Trophoblast cell (in vitro differentiated cells and primary cell): ENCODE data around the gene GGA1.

Source experiments
- DNase-seq, 2 donors: peaks; one replicate each; pipeline ENCODE4 v3.0.0-alpha.2; 2016
- H2AFZ ChIP-seq: 2 replicates; pipeline ENCODE4 v1.6.1; 2013; ENCODE audit warnings: low read length, moderate library complexity, mild to moderate bottlenecking; ENCODE audit not compliant: insufficient read depth, poor library complexity
- H2AK5ac ChIP-seq: 2 replicates; pipeline ENCODE4 v1.6.1; 2013; ENCODE audit warnings: mild to moderate bottlenecking, low read length
- H2BK120ac ChIP-seq: 2 replicates; pipeline ENCODE4 v1.6.1; 2013; ENCODE audit warnings: low read length, mild to moderate bottlenecking, moderate library complexity; ENCODE audit not compliant: insufficient read depth, poor library complexity
- H2BK12ac ChIP-seq: 2 replicates; pipeline ENCODE4 v1.6.1; 2013; ENCODE audit warnings: mild to moderate bottlenecking, low read length, moderate library complexity
- H2BK5ac ChIP-seq: 2 replicates; pipeline ENCODE4 v1.6.1; 2013; ENCODE audit warnings: low read length, low read depth, moderate library complexity, mild to moderate bottlenecking; ENCODE audit not compliant: poor library complexity
- H3K14ac ChIP-seq: 2 replicates; pipeline ENCODE4 v1.6.1; 2013; ENCODE audit warnings: mild to moderate bottlenecking, low read length
- H3K18ac ChIP-seq: 2 replicates; pipeline ENCODE4 v1.6.1; 2013; ENCODE audit warnings: mild to moderate bottlenecking, low read length
- H3K23ac ChIP-seq: 2 replicates; pipeline ENCODE4 v1.6.1; 2013; ENCODE audit warnings: low read length
- H3K27ac ChIP-seq: 2 replicates; pipeline ENCODE4 v1.5.1; 2013; ENCODE audit warnings: low read depth, mild to moderate bottlenecking, inconsistent platforms, low read length, moderate library complexity
- H3K27me3 ChIP-seq: 2 replicates; pipeline ENCODE4 v1.6.1; 2013; ENCODE audit warnings: inconsistent platforms, mild to moderate bottlenecking, low read length, moderate library complexity; ENCODE audit not compliant: insufficient read depth
- H3K36me3 ChIP-seq, 2 experiments: 1 replicate in 1 of 2; 2 replicates in 1 of 2; pipeline ENCODE4 v1.6.1; 2013; ENCODE audit warnings: low read length in 2 of 2, mild to moderate bottlenecking in 2 of 2, moderate library complexity in 1 of 2; ENCODE audit not compliant: insufficient read depth in 2 of 2, control insufficient read depth in 1 of 2
- H3K4ac ChIP-seq: 2 replicates; pipeline ENCODE4 v1.6.1; 2013; ENCODE audit warnings: low read depth, mild to moderate bottlenecking, low read length, moderate library complexity
- H3K4me1 ChIP-seq, 2 experiments: 1 replicate in 1 of 2; 2 replicates in 1 of 2; pipeline ENCODE4 v1.6.1; 2013; ENCODE audit warnings: low read length in 2 of 2, mild to moderate bottlenecking in 2 of 2, moderate library complexity in 1 of 2; ENCODE audit not compliant: insufficient read depth in 2 of 2, control insufficient read depth in 1 of 2
- H3K4me2 ChIP-seq: 2 replicates; pipeline ENCODE4 v1.6.1; 2013; ENCODE audit warnings: inconsistent platforms, mild to moderate bottlenecking, low read length, moderate library complexity
- H3K4me3 ChIP-seq: 2 replicates; pipeline ENCODE4 v1.5.1; 2013; ENCODE audit warnings: mild to moderate bottlenecking, low read depth, low read length, inconsistent platforms
- H3K79me1 ChIP-seq: one replicate; pipeline ENCODE4 v1.6.1; 2013; ENCODE audit warnings: low read length
- H3K79me2 ChIP-seq: 2 replicates; pipeline ENCODE4 v1.6.1; 2013; ENCODE audit warnings: low read length, mild to moderate bottlenecking; ENCODE audit not compliant: control insufficient read depth, insufficient read depth, poor library complexity
- H3K9ac ChIP-seq: 2 replicates; pipeline ENCODE4 v1.6.1; 2013; ENCODE audit warnings: mild to moderate bottlenecking, low read length
- H3K9me3 ChIP-seq: 2 replicates; pipeline ENCODE4 v1.6.1; 2013; ENCODE audit warnings: low read depth, mild to moderate bottlenecking, control low read depth, inconsistent platforms, low read length; ENCODE audit not compliant: insufficient read depth
- H4K12ac ChIP-seq: 2 replicates; pipeline ENCODE4 v1.6.1; 2013; ENCODE audit warnings: low read depth, mild to moderate bottlenecking, low read length, moderate library complexity
- H4K8ac ChIP-seq: 2 replicates; pipeline ENCODE4 v1.6.1; 2013; ENCODE audit warnings: low read depth, mild to moderate bottlenecking, low read length, moderate library complexity
- H4K91ac ChIP-seq: one replicate; pipeline ENCODE4 v1.6.1; 2013; ENCODE audit warnings: low read depth, mild to moderate bottlenecking, low read length, moderate library complexity
- WGBS: extraction: QIAGEN DNeasy Blood & Tissue Kit; methylation state at CpG from one replicate; pipeline ENCODE4 v1.1.7; 2013; ENCODE audit warnings: missing lambda C conversion rate; ENCODE audit not compliant: insufficient read length, insufficient coverage; ENCODE audit errors: extremely low coverage; 5-methylcytosine and 5-hydroxymethylcytosine counted together

GGA1 gene

DNA sequence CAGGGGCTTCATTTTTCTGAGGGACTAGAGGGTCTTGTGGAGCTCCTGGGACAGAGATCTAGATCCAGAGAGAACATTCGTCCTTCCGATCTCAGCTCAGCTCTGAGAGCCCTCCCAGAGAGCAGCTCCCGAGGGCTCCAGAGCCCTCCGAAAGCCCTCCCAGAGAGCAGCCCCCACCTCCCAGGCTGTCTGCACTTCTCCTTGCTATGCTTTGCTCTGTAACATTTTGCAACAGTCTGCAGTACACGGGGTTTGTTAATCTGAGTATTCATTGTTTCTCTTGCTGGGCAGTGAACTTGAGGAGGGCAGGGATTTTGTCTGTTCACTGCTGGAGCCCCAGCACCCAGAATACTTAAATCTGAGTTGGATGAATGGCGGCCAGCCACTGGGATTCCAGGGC is 2.6 kb downstream of the GGA1 start:
- peaks cover 8% of the 10 kb centered on the region for H3K79me2 ChIP-seq
- DNase-seq = no peak
- peaks cover 11% of the 10 kb centered on the region for H3K79me1 ChIP-seq
- no peak overlapping the region for H4K91ac ChIP-seq
- H3K4me1 ChIP-seq = peaks cover 5% of the 10 kb centered on the region in 2 experiments
- H2BK5ac ChIP-seq = no peak overlapping the region
- no peak overlapping the region for H4K8ac ChIP-seq
- H3K9ac ChIP-seq = no peak overlapping the region
- no peak overlapping the region for H3K14ac ChIP-seq
- H2BK12ac ChIP-seq = no peak overlapping the region
- H3K4me2 ChIP-seq = no peak overlapping the region
- H4K12ac ChIP-seq = no peak overlapping the region
- no peak overlapping the region for H3K23ac ChIP-seq
- no peak overlapping the region for H3K4ac ChIP-seq
- H2AK5ac ChIP-seq = no peak overlapping the region
- H3K27me3 ChIP-seq = no peaks in the 10 kb centered on the region
- no peak overlapping the region for H3K4me3 ChIP-seq
- H3K36me3 ChIP-seq = peaks cover 16 to 18% of the 10 kb centered on the region in 2 experiments
- no peak overlapping the region for H3K27ac ChIP-seq
- H2BK120ac ChIP-seq = no peak overlapping the region
- H3K9me3 ChIP-seq = no peaks in the 10 kb centered on the region
- WGBS = no CpG with 5 or more reads among the region's 6 CpGs
- H2AFZ ChIP-seq = no peak overlapping the region
- H3K18ac ChIP-seq = no peak overlapping the region

DNA sequence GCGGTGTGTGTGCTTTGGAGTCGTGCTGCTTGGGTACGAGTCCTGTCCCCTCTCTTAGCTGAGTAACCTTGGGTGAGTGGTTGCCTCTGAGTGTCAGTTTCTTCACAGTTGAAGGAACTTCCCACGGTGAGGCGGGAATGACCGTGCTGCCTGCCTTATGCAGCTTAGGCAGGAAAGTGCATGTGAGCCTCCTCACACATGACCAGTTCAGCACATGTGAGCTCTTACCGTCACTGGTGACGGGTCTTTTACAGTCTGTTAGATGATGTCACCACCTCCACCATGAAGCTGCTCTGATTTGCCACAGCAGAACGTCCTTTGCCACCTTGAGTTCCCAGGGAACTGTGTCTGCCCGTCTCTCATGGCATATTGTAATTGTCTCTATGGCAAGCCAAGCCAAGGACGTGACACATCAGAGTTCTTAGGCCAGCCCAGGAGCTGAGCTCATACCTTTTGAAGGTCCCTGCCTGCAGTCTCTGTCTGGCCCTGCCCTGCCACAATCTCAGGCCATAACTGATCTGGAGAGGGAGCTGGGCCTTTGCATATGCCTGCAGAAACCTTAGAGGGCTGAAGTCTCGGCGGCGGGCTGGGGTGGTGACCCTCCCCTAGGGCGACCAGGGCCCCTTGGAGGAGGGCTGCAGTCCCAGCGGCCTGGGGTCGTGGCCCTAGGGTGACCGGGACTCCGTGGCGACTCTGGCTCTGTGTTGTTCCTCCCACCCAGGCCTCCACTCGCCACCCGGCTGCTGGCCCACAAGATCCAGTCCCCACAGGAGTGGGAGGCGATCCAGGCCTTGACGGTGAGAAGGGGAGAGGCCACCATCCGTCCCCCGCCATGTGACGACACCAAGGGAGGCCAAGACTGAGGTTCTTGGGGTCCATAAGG is 7.8 kb downstream of the GGA1 start:
- Histone ChIP-seq H2AK5ac (no peak overlapping the region), H3K79me1 (no peaks in the 10 kb centered on the region), H3K9ac (no peak overlapping the region), H3K23ac (no peak overlapping the region), H2BK5ac (no peak overlapping the region), H3K18ac (no peak overlapping the region), H2AFZ (no peak overlapping the region), H3K4me1 (no peaks in the 10 kb centered on the region), H4K12ac (no peak overlapping the region), H4K91ac (no peak overlapping the region), H3K79me2 (no peaks in the 10 kb centered on the region), H3K14ac (no peak overlapping the region), H3K36me3 (peaks cover 54 to 55% of the 10 kb centered on the region in 2 experiments), H2BK12ac (no peak overlapping the region), H3K9me3 (no peaks in the 10 kb centered on the region), H3K4ac (no peak overlapping the region), H2BK120ac (no peak overlapping the region), H3K4me3 (no peak overlapping the region), H3K27me3 (no peaks in the 10 kb centered on the region), H4K8ac (no peak overlapping the region), H3K27ac (no peak overlapping the region), H3K4me2 (no peak overlapping the region)
- WGBS = no CpG with 5 or more reads among the region's 27 CpGs
- DNase-seq = no peak

DNA sequence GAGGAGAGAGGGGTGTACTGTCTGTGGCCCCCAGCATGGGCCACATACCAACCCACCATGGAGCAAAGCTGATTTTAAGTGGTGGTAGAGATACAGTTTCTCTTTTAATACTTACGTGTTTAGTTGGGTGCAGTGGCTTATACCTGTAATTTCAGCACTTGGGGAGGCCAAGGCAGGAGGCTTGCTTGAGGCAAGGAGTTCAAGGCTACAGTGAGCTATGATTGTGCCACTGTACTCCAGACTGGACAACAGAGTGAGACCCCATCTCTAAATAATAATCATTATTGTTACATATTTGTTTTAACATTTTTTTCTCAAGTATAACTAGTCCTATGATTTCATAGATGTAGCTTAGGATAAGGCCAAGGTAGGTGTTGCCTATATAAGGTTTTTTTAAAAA is 8.8 kb downstream of the GGA1 start:
- no peak overlapping the region for H4K91ac ChIP-seq
- H3K27me3 ChIP-seq = no peaks in the 10 kb centered on the region
- no peak overlapping the region for H2BK5ac ChIP-seq
- H3K9me3 ChIP-seq = no peaks in the 10 kb centered on the region
- H3K4ac ChIP-seq = no peak overlapping the region
- no peak overlapping the region for H3K4me2 ChIP-seq
- no peak overlapping the region for H4K8ac ChIP-seq
- H3K23ac ChIP-seq = no peak overlapping the region
- H3K27ac ChIP-seq = no peak overlapping the region
- H3K9ac ChIP-seq = no peak overlapping the region
- no peak overlapping the region for H2AFZ ChIP-seq
- DNase-seq = no peak
- no peak overlapping the region for H3K14ac ChIP-seq
- no peak overlapping the region for H2BK12ac ChIP-seq
- no peak overlapping the region for H2AK5ac ChIP-seq
- H3K79me2 ChIP-seq = no peaks in the 10 kb centered on the region
- H3K79me1 ChIP-seq = no peaks in the 10 kb centered on the region
- H4K12ac ChIP-seq = no peak overlapping the region
- no peaks in the 10 kb centered on the region for H3K4me1 ChIP-seq
- H3K4me3 ChIP-seq = no peak overlapping the region
- no peak overlapping the region for H3K18ac ChIP-seq
- H2BK120ac ChIP-seq = no peak overlapping the region
- peaks cover 59% of the 10 kb centered on the region in 2 experiments for H3K36me3 ChIP-seq
- WGBS = no CpG with 5 or more reads among the region's 1 CpG

DNA sequence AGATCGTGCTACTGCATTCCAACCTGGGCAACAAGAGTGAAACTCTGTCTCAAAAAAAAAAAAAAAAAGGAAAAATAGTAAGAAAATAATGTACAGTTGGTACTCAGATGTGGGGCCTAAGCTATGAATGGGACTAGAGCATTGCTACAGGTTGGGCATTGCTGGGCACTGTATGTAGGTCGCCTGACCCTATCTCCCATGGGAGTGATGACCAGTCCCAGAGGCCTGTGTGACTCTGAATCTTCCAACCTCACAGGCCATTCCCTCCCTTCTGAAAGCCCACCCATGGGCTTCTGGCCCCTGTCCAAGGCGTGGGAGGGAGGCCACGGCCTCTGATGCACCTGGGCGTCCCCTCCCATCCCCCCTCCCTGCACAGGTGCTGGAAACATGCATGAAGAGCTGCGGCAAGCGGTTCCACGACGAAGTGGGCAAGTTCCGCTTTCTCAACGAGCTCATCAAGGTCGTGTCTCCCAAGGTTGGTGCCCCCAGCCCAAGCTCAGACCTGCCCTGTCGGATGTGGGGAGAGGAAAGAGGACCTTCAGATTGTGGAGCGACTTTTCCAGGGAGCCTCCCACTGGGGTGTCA is 9.5 kb downstream of the GGA1 start:
- H4K8ac ChIP-seq = no peak overlapping the region
- no peak overlapping the region for H3K4me3 ChIP-seq
- no peak overlapping the region for H3K9ac ChIP-seq
- H3K4me2 ChIP-seq = no peak overlapping the region
- no peak for DNase-seq
- no peak overlapping the region for H2AK5ac ChIP-seq
- no peak overlapping the region for H4K12ac ChIP-seq
- no peak overlapping the region for H3K14ac ChIP-seq
- H3K27ac ChIP-seq = no peak overlapping the region
- H3K18ac ChIP-seq = no peak overlapping the region
- H3K36me3 ChIP-seq = peaks cover 63 to 65% of the 10 kb centered on the region in 2 experiments
- no peak overlapping the region for H2AFZ ChIP-seq
- no peaks in the 10 kb centered on the region for H3K79me1 ChIP-seq
- H3K4ac ChIP-seq = no peak overlapping the region
- H2BK5ac ChIP-seq = no peak overlapping the region
- no peak overlapping the region for H3K23ac ChIP-seq
- no CpG with 5 or more reads among the region's 14 CpGs for WGBS
- no peaks in the 10 kb centered on the region for H3K4me1 ChIP-seq
- no peak overlapping the region for H2BK12ac ChIP-seq
- no peak overlapping the region for H4K91ac ChIP-seq
- no peaks in the 10 kb centered on the region for H3K27me3 ChIP-seq
- H2BK120ac ChIP-seq = no peak overlapping the region
- no peaks in the 10 kb centered on the region for H3K79me2 ChIP-seq
- no peaks in the 10 kb centered on the region for H3K9me3 ChIP-seq
